PC-9 (cell line): ENCODE data around the gene SLC38A8.

Source experiments
- EZH2 ChIP-seq: fragments of 200-600 bp; sonication (generic); IDR thresholded peaks from 2 replicates; pipeline ENCODE4 v1.8.0; 2017; ENCODE audit warnings: antibody characterized with exemption, low read depth
- TF ChIP-seq, protein P1 (sequence below): fragments of 200-600 bp; sonication (generic); conservative IDR thresholded peaks from 2 replicates; pipeline ENCODE4 v1.6.1; 2017; ENCODE audit warnings: mixed run types, antibody characterized with exemption, mild to moderate bottlenecking, moderate library complexity

DNA sequence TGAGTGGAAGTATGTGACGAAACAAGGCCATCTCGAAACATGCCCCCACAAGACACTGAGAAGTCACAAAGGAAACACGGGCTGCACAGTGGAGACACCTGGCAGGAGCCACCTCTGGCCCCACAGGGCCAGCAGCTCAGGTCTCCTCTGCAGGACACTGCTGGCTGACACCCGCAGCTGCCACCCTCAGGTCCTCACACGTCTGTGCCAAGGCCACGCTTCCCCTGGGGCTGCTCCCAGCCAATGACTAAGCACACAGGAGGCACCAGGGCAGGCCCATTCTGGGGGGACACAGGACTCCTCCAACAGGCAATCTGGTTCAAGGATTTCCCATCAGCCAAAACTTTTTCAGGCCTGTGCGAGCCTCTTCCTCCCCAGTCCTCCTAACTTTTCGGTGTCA is 37.8 kb upstream of the SLC38A8 start:
- TF ChIP-seq, protein P1, sequence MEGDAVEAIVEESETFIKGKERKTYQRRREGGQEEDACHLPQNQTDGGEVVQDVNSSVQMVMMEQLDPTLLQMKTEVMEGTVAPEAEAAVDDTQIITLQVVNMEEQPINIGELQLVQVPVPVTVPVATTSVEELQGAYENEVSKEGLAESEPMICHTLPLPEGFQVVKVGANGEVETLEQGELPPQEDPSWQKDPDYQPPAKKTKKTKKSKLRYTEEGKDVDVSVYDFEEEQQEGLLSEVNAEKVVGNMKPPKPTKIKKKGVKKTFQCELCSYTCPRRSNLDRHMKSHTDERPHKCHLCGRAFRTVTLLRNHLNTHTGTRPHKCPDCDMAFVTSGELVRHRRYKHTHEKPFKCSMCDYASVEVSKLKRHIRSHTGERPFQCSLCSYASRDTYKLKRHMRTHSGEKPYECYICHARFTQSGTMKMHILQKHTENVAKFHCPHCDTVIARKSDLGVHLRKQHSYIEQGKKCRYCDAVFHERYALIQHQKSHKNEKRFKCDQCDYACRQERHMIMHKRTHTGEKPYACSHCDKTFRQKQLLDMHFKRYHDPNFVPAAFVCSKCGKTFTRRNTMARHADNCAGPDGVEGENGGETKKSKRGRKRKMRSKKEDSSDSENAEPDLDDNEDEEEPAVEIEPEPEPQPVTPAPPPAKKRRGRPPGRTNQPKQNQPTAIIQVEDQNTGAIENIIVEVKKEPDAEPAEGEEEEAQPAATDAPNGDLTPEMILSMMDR = no peak
- TF ChIP-seq EZH2 = no peak
